ENCODE measurements around the gene FOXC2.
A peak's percentile ranks its signal among the peaks of the same experiment; 100 is the strongest.

Gene FOXC2

DNA sequence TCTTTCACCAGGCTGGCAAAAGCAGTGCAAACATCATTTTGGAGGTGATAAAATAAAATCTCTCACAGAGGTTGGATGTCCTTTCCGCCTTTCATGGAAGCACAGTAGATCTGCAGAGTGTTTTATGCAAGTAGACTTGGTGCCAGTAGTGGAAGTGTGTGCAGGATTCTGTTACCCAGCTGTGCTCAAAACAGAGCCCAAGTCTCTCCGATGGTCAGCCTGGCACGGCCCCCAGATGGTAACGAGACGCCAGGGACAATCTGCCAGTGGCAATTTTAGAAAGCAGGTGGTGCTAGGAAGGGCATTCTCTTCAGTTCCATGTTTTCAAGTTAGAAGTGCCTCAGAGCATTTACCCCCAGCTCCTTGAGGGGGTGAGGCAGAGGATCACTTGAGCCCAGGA, 10.1 kb upstream of the FOXC2 start:
- DNase-seq (ENCODE audit: low spot score), result no peak

DNA sequence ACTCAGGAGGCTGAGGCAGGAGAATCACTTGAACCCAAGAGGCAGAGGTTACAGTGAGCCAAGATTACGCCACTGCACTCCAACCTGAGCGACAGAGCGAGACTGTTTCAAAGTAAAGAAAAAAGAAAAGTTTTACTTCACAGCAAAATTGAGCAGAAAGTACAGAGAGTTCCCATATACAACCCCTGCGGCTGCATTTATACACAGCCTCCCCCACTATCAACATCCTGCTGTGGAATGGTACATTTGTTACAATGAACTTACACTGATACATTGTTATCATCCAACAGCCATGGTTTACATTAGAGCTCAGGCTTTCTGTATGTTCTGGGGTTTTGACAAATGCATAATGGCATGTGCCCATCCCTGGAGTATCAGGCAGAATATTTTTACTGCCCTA, 9.0 kb upstream of the FOXC2 start:
- no peak for DNase-seq (ENCODE audit: low spot score)

DNA sequence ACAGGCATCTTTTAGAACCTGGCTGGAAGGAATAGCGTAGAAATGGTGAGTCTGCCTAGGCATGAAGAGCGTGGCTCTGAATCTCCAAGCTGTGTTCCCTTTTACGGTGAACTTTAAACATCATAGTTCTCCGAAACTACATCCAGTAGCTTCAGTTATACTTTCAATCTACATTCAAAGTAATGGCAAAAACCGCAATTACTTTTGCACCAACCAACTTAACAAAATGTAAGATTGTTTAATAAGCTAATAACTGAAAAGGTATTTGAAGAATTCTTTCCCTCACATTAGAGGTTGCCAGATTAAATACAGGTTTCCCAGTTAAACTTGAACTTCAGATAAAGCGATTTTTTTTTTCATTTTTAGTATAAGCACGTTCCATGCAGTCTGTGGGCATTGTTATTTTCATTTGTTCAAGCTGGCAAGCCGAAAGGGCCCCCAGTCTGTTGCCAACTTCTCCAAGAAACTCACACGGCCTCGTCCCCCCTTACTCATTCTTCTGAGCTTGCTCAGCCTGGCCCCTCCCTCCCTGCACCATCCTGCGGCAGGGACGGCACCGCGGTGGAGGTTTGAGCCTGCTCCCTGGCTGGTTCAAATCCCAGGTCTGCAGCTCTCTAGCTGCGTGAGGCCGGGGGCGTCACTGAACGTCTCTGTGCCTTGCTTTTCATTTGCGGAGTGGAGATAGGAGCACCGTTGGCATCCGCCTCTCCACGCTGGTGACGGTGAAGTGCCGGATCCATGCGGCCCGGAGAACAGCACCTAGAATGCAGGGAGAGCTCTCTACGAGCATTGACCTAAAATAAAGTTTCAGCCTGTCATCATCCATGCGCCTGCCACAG, 8.1 kb upstream of the FOXC2 start:
- DNase-seq (ENCODE audit: low spot score), result no peak

DNA sequence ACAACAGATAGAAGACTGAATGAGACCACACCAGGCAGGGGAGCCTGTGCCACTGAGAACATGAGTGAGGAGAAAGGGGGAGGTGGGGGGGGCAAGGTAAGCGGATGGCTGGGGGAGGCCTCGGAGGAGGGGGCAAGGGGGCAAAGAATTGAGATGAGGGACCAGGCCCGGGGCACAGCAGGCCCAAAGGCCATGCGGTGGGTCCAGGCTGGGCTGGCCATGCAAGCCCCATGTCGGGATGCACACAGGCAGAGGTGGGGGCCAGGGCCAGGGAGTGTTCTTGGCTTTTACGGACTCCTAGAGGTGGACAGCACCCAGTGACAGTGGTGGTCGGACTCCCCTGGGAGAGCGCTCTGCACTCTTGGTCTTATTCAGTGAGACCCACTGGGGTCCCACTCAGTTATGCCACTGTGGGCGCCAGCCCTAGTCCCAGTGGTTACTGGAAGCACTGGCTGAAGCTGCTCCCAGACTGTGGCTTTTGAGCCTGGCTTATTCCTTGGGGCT, 6.8 kb upstream of the FOXC2 start:
- no peak for DNase-seq (ENCODE audit: low spot score)

DNA sequence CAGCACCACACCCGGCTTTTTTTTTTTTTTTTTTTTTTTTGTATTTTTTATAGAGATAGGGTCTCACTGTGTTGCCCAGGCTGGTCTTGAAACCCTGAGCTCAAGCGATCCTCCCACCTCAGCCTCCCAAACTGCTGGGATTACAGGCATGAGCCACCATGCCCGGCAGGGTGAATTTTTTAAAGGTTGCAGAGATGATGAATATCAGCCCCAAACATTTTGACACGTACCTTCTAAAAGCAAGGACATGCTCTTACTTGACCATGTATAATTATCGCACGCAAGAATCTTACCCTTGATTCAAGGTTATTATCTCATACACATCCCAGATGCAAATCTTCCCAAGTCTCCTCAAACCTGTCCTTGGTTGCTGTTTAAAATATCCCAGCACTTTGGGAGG, 4.3 kb upstream of the FOXC2 start:
- no peak for DNase-seq (ENCODE audit: low spot score)

DNA sequence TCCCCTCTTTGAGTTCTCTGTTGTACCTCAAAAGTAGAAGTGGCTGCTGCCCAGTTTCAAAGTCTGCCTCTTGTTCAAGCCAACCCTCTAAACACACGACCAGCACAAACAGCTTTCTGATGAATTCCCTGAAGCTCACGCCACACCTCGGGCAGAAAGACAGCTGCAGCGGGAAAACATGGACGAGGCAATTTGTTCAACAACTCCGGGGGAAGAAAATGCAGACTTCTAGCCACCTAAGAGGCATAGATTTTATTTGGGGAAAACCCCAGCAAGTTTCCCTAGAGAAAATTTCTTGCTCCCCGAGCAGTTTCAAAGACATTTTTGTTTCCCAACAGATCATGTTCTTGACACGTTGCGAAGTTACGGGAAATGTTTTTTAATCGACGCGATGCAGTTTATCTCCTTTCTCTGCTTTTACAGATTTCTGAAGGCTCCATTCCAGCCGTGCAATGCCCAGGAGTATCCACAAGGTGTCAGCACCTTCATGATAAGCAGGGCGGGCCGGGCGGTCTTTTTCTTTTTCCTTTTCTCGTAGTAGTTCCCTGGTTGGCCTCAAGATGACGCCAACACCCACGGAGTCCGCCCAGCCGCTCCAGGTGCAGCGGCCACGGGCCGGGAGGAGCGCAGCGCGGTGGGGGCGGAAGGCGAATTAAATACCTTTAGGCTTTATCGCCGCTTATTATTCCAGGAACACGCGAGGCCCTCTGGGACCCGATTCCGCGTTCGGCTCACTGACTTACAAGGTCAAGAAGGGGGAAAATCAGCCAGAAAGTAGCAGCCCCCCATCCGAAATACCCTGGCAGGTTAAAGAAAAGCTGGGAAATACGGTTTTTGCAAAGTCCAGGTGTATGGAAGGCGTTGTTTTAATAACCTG, 2.9 kb upstream of the FOXC2 start:
- peak; percentile 86 for DNase-seq (ENCODE audit: low spot score)

DNA sequence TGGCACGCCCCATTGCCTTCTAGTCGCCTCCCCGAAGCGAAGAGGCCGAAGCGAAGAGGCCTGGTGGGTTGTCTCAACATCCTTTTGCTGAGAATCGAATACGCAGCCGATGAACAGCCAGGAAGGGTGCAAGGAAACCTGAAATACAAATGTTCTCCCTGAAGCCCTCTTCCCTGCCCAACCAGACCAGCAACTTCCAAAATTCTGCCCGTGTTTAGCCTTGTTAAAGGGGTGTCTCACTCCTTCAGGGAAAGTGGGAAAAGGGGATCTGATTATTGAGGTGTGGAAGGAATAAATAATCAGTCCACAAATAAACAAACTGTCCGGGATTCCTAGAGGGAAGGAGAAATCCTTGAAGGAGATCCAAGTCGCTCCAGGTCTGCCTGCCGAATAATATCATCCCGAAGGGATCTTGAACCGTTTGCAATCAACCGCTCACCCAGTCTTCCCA, 1.4 kb upstream of the FOXC2 start:
- no peak for DNase-seq (ENCODE audit: low spot score)

DNA sequence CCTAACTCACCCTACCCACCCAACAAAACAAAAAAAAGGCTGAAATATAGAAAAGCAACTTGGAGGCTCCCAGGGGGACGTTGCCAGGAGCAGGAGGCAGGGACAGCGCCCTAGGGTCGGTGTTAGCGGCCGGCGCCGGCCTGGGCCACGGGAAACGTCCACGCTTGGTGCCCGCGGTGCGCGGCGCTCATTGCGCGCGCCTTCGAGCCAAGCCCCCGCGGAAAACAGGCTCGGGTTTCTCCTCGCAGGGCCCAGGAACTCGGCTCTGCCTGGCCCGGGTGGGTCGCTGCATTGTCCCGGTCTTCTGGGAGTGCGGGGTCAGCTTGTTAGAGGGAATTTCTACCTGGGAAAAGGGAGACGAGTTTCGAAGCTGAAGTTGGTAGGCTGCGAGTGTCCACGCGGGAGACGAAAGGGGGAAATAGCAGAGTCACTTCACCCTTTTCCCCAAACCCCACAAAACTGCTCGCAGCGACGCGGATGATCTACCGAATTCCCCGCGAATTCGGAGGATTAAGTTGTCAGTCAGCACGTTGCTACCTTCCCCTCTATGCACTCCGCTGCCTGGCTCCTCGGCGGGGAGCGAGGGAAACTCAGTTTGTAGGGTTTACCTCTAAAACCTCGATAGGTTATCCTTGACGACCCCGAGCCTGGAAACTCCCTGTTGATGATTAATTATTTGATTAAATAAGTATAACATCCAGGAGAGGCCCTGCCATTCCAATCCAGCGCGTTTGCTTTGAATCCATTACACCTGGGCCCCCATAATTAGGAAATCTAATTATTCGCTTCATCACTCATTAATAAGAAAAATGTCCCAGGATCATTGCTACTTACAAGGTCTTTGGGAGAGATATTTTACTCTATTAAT, 751 bp upstream of the FOXC2 start:
- DNase-seq (ENCODE audit: low spot score), result no peak

DNA sequence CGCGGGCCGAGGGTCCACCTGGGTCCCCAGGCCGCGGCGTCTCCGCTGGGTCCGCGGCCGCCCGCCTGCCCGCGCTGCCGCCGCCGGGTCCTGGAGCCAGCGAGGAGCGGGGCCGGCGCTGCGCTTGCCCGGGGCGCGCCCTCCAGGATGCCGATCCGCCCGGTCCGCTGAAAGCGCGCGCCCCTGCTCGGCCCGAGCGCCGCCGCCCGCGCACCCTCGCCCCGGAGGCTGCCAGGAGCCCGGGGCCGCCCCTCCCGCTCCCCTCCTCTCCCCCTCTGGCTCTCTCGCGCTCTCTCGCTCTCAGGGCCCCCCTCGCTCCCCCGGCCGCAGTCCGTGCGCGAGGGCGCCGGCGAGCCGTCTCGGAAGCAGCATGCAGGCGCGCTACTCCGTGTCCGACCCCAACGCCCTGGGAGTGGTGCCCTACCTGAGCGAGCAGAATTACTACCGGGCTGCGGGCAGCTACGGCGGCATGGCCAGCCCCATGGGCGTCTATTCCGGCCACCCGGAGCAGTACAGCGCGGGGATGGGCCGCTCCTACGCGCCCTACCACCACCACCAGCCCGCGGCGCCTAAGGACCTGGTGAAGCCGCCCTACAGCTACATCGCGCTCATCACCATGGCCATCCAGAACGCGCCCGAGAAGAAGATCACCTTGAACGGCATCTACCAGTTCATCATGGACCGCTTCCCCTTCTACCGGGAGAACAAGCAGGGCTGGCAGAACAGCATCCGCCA, 504 bp downstream of the FOXC2 start:
- no peak for DNase-seq (ENCODE audit: low spot score)

DNA sequence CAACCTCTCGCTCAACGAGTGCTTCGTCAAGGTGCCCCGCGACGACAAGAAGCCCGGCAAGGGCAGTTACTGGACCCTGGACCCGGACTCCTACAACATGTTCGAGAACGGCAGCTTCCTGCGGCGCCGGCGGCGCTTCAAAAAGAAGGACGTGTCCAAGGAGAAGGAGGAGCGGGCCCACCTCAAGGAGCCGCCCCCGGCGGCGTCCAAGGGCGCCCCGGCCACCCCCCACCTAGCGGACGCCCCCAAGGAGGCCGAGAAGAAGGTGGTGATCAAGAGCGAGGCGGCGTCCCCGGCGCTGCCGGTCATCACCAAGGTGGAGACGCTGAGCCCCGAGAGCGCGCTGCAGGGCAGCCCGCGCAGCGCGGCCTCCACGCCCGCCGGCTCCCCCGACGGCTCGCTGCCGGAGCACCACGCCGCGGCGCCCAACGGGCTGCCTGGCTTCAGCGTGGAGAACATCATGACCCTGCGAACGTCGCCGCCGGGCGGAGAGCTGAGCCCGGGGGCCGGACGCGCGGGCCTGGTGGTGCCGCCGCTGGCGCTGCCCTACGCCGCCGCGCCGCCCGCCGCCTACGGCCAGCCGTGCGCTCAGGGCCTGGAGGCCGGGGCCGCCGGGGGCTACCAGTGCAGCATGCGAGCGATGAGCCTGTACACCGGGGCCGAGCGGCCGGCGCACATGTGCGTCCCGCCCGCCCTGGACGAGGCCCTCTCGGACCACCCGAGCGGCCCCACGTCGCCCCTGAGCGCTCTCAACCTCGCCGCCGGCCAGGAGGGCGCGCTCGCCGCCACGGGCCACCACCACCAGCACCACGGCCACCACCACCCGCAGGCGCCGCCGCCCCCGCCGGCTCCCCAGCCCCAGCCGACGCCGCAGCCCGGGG, 1.3 kb downstream of the FOXC2 start:
- DNase-seq (ENCODE audit: low spot score), result no peak

DNA sequence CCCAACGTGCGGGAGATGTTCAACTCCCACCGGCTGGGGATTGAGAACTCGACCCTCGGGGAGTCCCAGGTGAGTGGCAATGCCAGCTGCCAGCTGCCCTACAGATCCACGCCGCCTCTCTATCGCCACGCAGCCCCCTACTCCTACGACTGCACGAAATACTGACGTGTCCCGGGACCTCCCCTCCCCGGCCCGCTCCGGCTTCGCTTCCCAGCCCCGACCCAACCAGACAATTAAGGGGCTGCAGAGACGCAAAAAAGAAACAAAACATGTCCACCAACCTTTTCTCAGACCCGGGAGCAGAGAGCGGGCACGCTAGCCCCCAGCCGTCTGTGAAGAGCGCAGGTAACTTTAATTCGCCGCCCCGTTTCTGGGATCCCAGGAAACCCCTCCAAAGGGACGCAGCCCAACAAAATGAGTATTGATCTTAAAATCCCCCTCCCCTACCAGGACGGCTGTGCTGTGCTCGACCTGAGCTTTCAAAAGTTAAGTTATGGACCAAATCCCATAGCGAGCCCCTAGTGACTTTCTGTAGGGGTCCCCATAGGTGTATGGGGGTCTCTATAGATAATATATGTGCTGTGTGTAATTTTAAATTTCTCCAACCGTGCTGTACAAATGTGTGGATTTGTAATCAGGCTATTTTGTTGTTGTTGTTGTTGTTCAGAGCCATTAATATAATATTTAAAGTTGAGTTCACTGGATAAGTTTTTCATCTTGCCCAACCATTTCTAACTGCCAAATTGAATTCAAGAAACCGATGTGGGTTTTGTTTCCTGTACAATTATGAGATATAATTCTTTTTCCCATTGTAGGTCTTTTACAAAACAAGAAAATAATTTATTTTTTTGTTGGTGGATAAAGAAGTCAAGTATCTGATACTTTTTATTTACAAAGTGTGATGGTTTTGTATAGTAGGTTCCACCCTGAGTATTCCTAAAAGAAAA, 2.3 kb downstream of the FOXC2 start:
- no peak for DNase-seq (ENCODE audit: low spot score)

DNA sequence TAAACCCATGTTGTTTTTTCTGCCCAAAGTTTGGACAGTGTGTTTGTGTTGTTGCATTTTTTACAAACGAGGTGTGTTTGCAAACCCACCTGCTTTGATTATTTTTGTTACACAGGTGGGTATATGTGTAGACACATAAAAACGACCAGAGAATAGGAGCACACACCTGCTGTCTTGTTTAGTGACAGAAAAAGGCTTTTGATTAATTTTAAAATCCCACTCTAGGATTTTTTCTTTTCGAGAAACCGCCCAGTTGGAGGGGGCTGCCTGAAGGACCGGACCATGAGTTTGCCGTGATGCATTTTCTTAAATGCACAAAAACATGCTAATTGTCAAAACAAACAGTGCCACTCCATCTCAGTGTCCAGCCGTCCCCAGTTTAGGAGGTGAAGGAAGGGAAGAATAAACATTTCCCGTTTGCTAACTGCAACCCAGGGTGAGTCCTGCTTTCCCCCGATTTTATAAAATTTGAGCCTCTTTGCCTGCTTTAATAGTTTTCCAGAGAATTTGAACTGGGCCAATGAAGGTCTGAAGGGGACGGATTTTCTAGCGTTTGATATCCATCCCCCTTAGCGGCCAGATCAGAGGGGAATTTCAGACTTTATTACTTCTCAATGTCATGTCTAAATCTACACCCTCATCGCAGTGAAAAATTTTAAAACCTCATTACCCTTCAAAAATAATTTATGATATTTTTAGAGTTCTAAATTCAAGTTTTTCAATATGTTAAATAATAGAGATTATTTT, 3.2 kb downstream of the FOXC2 start:
- no peak for DNase-seq (ENCODE audit: low spot score)

DNA sequence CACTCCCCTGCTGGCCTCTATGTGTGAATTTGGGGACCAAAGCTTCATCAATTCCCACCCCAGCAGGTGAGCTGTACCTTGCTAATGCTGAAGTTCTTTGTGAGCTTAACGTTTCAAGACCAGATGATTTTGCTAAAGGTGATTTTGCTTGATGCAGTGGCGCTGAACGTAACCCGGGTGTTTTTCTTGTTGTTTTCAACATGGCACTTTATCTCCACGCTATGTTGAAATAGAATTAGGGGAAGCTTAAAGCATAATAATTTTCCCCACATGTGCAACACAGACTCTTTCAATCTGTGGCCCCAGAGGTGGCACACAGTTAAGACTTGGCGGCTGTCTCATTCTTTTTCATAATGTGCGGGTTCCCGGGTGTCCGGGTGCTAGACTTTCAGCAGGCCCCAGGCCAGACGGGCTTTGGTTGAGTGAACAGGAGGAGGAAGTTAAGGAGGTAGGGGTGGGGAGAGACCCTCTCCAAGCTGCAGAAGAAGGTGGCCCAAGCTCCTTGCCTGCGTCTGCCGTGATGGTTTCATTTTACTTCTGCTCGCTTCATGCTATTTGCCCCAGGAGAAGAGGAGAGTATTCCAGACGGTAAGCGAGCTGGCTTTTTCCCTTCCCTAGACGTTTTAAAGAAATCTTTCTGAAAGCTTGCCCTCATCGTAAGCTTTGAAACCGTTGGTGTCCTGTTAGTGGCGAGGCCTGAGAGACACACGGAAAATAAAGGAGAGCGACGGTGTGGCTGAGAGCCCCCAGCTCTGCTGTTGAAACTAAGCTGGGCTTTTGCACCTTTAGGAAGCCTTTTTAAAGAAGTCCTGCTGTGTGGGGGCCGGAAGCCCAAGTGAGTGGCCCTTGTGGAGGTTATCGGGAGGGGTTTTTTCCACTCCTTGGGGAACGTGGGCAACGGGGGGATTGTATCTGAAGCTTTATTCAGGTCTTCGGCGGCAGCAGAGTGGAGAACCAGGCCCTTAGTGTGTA, 4.2 kb downstream of the FOXC2 start:
- DNase-seq (ENCODE audit: low spot score), result no peak

DNA sequence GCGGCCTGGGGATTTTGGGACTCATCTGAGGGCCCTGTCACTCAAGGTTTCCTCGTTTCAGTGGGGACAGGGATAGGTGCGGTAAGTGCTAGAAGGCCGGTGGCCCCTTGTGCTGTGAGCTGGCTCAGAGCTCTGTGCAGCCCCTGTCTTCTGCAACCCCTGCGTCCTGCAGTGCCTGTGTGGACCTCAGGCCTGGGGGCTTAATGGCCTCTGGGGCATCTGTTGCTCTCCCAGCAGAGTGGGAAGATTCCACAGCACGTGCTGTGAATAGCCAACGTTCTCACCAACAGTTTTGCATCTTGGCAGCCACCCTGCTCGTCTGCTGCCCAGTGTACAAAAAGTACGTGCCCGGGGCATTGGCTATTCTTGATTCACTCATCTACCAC, 4.9 kb downstream of the FOXC2 start:
- DNase-seq (ENCODE audit: low spot score), result no peak

DNA sequence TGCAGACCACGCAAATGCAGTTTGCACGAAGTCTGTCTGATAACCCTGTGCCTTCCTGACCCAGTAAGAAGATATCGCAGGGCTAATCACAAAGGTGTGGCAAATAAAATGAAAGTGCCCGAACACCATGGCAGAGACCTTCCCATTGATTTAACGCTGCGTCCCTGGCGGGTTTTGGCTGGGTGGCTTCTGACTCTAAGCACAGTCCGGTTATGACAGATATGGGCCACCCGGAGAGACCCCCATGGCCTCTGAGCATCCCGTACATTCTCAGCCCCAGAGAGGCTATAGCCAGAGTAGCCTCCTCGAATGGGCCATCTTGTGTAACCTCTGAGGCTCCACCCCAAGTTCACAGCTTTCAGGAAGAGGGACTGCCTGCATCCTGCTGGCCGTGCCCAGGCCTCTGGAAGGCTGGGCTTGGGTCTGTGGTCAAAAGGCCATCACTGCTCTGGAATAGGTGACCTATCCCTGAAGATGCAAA, 5.5 kb downstream of the FOXC2 start:
- no peak for DNase-seq (ENCODE audit: low spot score)

DNA sequence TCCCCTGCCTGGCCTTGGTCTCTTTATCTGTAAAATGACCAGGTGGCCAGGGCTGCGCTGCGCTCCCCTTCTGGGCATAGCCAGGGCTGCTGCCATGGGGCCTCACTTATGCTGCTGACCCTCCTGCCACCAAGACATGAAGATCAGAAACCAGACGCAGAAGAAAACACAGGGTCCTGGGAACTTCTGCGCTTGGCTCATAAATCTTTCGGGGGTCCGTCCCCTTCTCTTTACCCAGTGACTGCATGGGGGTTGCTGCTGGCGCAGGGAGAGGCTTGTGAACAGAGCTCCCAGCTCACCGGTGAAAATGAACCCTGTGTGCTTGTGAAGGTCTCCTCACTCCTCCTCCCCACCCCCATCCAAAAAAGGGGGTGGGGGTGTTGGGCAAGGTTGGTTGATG, 6.0 kb downstream of the FOXC2 start:
- DNase-seq (ENCODE audit: low spot score), result no peak

DNA sequence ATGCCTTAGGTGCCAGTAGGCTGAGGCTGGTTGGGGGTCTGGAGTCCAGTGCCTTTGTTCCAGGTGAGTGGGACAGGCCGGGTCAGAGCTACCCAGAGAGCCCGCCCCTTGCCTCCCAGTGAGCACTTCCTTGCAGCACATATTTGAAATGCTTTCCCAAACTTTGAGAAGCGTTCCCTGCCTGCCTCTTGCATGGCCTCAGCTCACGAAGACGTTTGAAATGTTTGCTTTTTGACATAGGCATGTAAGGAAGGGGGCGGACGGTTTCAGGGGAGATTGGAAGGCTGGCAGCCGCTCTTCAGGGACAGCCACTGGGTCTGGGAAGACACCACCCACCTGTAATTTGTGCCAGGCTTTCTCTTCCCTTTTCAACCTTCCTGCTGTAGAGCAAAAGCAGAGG, 6.6 kb downstream of the FOXC2 start:
- DNase-seq (ENCODE audit: low spot score), result no peak

All from kidney capillary endothelial cell (primary cell).